ENCODE data around the gene SLC25A53. TPM values are rescaled to one million over a fixed set of nuclear protein-coding genes. Genes with fewer than 3 reads are reported as not detected.

Gene SLC25A53
- total and polyA plus RNA-seq, 2 of the 4 experiments (the other 2 are of a cell fraction) = 3.7 to 5.9 TPM

DNA sequence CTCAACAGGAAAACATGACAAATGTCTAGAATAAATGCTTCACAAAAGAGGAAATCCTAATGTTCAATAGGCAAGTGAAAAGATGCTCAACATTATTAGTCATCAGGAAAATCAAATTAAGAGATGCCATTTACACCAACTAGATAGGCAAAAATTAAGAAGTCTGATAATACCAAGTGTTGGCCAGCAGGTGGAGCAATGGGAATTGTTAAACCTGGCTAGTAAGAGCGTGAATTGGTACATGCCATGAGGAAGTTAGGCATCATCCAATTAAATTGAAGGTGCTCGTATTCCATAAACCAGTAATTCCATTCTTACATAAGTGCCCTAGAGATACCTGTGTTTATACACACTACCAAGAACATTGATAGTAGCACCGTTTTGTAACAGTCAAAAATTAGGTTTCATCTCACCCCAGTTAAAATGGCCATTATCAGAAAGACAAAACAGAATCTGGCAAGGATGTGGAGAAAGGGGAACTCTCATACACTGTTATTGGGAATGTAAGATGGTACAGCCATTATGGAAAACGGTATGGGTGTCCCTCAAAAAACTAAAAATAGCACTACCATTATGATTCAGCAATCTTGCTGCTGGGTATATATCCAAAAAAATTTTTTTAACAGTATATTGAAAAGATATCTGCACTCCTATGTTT is 58.5 kb downstream of the SLC25A53 start:
- intact Hi-C loops (cut with micrococcal nuclease) (loop anchor here (1.0 to 2.0 kb wide), 3 partner anchors 15 to 173 kb away; partner anchors contain the start of gene ZCCHC18), in situ Hi-C loops (cut with MboI; ENCODE audit: low sequenced_read_pairs) (no loop called here)
- peak; percentile 73; the same call in 1 of the 2 replicates for ATAC-seq (ENCODE audit: low read depth)

More for the DNA sequence above, 58.5 kb downstream of the SLC25A53 start:
- no TSS peak for BruUV-seq (replicated peaks)
- Histone ChIP-seq H2AFZ (replicated peaks; ENCODE audit: low read length, poor library complexity) (no peak overlapping the region), H3K4me2 (ENCODE audit: low read depth, low read length) (no peak overlapping the region; the same call in 1 of the 2 replicates), H3K36me3 (ENCODE audit: control insufficient read depth, insufficient read depth, low read length) (no peaks in the 10 kb centered on the region), H3K56ac (ENCODE audit: extremely low read depth, insufficient read depth, low read length) (no peak overlapping the region), H2BK15ac (ENCODE audit: low read depth, low read length) (no peak overlapping the region), H3K14ac (replicated peaks; ENCODE audit: low read depth, low read length) (no peak overlapping the region), H3K27ac (ENCODE audit: insufficient read depth, low read length) (no peak overlapping the region), H3K9me1 (ENCODE audit: insufficient read depth, low read length) (no peaks in the 10 kb centered on the region; the same call in 1 of the 2 replicates), H3K4ac (ENCODE audit: low read depth, low read length) (no peak overlapping the region), H2BK120ac (ENCODE audit: low read depth, low read length) (no peak overlapping the region), H4K8ac (ENCODE audit: low read depth in 2 of 2, low read length in 2 of 2) (no peak overlapping the region), H2BK20ac (ENCODE audit: low read depth, low read length) (no peak overlapping the region), H3K27me3 (ENCODE audit: control insufficient read depth, insufficient read depth, low read length) (peaks cover 8% of the 10 kb centered on the region), H3K4me3 (ENCODE audit: insufficient read depth, low read depth, low read length) (no peak overlapping the region), H4K20me1 (ENCODE audit: insufficient read depth, low read length) (no peaks in the 10 kb centered on the region), H2BK5ac (ENCODE audit: low read depth, low read length, poor library complexity, severe bottlenecking) (no peak overlapping the region), H3K9me3 (ENCODE audit: control insufficient read depth, insufficient read depth, low read length) (no peaks in the 10 kb centered on the region), H3K23ac (ENCODE audit: low read depth, low read length) (no peak overlapping the region), H3K79me1 (ENCODE audit: low read depth in 1 of 2, low read length in 2 of 2) (no peaks in the 10 kb centered on the region), H3K18ac (ENCODE audit: low read depth, low read length) (no peak overlapping the region), H2AK9ac (replicated peaks; ENCODE audit: low read depth, low read length, poor library complexity) (no peak overlapping the region), H3K4me1 (ENCODE audit: control insufficient read depth, insufficient read depth, low read length) (no peaks in the 10 kb centered on the region), H3K9ac (ENCODE audit: low read depth, low read length) (no peak overlapping the region), H4K91ac (ENCODE audit: insufficient read depth, low read depth, low read length) (no peak overlapping the region), H2AK5ac (ENCODE audit: low read depth, low read length) (no peak overlapping the region), H4K5ac (ENCODE audit: low read depth, low read length) (no peak overlapping the region)
- TF ChIP-seq, protein P1, sequence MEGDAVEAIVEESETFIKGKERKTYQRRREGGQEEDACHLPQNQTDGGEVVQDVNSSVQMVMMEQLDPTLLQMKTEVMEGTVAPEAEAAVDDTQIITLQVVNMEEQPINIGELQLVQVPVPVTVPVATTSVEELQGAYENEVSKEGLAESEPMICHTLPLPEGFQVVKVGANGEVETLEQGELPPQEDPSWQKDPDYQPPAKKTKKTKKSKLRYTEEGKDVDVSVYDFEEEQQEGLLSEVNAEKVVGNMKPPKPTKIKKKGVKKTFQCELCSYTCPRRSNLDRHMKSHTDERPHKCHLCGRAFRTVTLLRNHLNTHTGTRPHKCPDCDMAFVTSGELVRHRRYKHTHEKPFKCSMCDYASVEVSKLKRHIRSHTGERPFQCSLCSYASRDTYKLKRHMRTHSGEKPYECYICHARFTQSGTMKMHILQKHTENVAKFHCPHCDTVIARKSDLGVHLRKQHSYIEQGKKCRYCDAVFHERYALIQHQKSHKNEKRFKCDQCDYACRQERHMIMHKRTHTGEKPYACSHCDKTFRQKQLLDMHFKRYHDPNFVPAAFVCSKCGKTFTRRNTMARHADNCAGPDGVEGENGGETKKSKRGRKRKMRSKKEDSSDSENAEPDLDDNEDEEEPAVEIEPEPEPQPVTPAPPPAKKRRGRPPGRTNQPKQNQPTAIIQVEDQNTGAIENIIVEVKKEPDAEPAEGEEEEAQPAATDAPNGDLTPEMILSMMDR (conservative IDR thresholded peaks at IDR 0.05; ENCODE audit: low read depth, low read length) = peak; percentile 57
- TF ChIP-seq FOS (IDR thresholded peaks at IDR 0.05; ENCODE audit: low read depth, low read length) (no peak), MXI1 (IDR thresholded peaks at IDR 0.05; ENCODE audit: borderline replicate concordance, low read depth, low read length) (no peak), BHLHE40 (IDR thresholded peaks at IDR 0.05; ENCODE audit: low read depth, low read length) (no peak), SMC3 (IDR thresholded peaks at IDR 0.05; ENCODE audit: low read depth, low read length) (peak; percentile 46), RAD21 (IDR thresholded peaks at IDR 0.05; ENCODE audit: low read length) (peak; percentile 49)
- ChIA-PET POLR2A (ENCODE audit: unreplicated experiment) (no interaction called here), CTCF (no interaction called here)
- peak; percentile 77 for DNase-seq
- dilution Hi-C loops (cut with HindIII; ENCODE audit: low sequenced_read_pairs, unreplicated experiment) = no loop called here
- no CpG with 5 or more reads among the region's 4 CpGs for WGBS, 2 experiments (ENCODE audit: extremely low coverage in 2 of 2, insufficient read length in 1 of 2)

Measured in IMR-90 (cell line).